GM19467 (cell line): Measurements from ENCODE around the gene CHRNB2.

Experiments used
- ATAC-seq: cut with Tn5 transposase; IDR thresholded peaks from one replicate; pipeline ENCODE4 v1.9.1; 2021; ENCODE audit warnings: mild to moderate bottlenecking, moderate library complexity; ENCODE audit not compliant: unreplicated experiment

The CHRNB2 gene

GRCh38 chr1:154608397-154609270 lies 41.1 kb downstream of the CHRNB2 start:
- no peak for ATAC-seq

- no peak for ATAC-seq
Measured at GRCh38 chr1:154609398-154610380, 42.1 kb downstream of the CHRNB2 start.

DNA sequence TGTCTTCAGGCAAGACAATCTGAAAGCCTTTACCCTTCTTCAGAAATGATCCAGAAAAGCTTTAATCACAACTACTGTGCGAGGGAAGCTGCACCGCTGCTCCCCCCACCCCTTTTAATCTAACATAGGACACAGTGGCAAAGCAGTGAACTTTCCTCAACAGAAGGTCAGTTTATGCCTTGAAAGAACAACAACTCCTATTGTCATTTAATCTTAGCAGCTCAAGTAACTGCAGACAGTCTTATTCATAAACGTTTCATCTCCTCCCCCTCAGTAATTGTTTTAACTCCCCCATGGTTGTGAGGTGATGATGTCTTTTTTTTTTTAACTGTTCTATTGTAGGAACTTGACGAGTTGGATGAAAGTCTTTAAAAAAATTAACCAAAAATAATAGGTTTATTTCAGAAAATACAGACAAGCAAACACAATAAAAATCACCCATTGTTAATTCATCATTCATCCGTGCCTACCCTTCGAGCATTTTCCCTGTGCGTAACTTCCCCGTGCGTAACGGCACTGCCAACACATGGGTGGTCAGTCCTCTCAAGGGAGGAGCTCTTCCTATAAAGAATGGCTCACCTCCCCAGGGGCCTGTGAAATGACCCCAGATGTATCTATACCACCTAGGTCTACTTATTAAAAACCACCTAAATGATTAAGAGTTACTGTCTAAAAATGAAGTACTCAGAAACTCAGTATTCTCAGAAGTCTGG lies 43.7 kb downstream of the CHRNB2 start:
- no peak for ATAC-seq

DNA sequence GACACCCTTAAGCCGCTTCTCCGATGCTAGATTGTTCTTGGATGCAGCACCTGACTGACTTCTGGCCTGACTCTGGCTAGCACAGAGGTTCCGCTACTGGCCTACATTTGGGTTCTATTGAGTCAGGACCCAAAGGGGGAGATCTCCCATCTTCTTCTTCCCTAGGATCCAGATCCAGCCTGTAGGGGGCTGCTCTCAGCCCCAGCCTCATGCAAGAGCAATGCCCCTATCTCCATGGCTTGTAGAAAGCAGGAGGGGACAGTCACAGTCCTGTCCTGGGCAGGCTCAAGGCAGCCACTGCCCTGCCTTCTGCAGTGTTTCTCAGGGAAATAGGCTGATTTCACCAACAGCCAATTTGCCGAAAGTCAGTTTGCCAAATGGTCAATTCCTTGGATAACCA lies 46.7 kb downstream of the CHRNB2 start:
- ATAC-seq, result no peak

DNA sequence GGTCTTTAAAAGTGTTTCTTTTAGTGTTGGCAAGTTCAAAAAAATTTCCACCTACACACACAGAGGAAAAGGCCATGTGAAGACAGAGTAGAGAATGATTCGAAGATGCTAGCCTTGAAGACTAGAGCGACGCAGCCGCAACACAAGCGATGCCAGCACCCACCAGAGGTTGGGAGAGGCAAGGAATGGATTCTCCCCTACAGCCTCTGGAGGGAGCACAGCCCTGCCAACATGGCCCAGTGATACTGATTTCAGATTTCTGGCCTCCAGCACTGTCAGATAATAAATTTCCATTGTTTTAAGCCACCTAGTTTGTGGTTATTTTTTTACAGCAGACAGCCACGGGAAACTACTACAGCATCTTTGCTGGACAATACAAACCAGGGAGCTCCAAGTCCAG lies 47.3 kb downstream of the CHRNB2 start:
- ATAC-seq, result no peak

DNA sequence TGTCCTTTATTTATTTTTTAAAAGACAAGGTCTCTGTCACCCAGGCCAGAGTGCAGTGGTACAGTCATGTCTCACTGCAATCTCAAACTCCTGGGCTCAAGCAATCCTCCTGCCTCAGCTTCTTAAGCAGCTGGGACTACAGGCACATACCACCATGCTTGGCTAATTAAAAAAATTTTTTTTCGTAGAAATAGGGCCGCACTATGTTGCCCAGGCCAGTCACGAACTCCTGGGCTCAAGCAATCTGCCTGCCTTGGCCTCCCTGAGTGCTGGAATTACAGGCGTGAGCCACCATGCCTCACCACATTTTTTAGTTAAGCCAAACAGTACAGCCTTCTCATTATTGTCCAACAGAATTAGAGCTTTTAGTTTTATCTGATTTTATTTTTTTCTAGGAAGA lies 47.8 kb downstream of the CHRNB2 start:
- no peak for ATAC-seq

- ATAC-seq, result no peak
Measured at GRCh38 chr1:154616659-154617345, 49.2 kb downstream of the CHRNB2 start.

DNA sequence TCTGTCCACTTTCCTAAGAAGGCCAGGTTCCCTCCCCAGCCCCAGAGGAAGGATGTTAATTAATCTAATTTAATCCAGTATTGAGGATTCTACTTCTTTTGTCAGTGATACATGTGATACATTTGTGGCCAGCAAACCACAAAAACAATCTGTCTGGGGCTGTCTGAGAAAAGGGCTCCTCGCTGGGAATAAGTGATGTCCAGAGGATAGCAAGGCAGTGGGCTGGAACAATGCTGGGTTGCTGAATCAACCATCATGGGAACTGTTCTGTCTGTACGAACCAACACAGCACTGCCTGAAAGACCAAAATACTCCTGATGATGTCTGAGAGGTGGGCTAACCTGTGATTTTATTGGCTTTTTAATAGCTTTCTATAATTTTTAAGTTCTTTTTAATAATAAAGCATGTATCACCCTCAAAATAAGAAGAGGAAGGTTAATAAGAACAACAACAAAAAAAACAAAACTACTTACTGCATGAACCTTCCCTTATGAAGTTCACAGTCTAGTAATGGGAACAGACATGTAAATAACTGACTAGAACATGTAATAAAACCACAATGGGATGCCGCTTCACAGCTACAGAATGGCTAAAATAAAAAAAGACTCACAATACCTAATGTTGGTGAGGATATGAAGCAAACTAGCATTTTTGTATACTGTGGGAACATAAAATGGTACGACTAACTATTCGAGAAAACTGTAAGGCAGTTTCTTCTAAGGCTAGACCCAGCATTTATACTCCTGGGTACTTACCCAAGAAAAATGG lies 51.8 kb downstream of the CHRNB2 start:
- ATAC-seq, result no peak

DNA sequence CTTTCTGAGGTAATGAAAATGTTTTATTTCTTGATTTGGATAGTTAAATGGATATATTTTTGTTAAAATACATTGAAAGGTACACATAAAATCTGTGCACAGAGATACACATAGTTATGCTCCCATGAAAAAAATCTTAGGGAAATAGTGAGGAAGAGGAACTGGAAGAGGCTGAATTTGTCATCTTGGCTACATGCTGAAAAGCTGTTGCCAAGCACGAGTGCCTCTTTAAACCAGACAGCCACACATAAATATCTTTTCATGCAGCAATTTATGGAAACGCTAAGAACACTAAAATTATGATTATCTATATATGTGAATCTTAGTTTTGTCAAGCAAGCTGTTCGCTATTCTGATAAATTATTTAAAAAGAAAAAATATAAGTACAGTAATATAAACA lies 53.2 kb downstream of the CHRNB2 start:
- ATAC-seq, result no peak

- no peak for ATAC-seq
Measured at GRCh38 chr1:154621875-154622274, 54.3 kb downstream of the CHRNB2 start.

GRCh38 chr1:154622503-154623039 lies 55.0 kb downstream of the CHRNB2 start:
- ATAC-seq, result no peak

DNA sequence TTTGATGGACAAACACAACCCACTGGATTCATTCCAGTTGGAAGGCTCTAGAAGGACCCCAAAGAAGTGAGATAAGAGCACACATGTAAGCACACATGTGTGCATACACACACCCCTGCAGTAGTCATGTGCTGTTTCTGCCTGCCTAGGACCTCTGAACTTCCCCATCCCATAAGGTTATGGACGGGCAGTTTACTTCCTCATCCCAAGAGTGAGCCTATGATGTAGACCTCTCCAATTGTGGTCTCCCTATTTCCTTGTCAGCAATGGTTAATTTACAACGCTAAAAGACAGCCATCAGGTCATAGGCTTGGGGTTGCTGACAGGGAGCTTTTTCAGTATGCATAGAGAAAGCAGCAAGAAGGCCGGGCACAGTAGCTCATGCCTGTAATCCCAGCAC lies 55.8 kb downstream of the CHRNB2 start:
- no peak for ATAC-seq

DNA sequence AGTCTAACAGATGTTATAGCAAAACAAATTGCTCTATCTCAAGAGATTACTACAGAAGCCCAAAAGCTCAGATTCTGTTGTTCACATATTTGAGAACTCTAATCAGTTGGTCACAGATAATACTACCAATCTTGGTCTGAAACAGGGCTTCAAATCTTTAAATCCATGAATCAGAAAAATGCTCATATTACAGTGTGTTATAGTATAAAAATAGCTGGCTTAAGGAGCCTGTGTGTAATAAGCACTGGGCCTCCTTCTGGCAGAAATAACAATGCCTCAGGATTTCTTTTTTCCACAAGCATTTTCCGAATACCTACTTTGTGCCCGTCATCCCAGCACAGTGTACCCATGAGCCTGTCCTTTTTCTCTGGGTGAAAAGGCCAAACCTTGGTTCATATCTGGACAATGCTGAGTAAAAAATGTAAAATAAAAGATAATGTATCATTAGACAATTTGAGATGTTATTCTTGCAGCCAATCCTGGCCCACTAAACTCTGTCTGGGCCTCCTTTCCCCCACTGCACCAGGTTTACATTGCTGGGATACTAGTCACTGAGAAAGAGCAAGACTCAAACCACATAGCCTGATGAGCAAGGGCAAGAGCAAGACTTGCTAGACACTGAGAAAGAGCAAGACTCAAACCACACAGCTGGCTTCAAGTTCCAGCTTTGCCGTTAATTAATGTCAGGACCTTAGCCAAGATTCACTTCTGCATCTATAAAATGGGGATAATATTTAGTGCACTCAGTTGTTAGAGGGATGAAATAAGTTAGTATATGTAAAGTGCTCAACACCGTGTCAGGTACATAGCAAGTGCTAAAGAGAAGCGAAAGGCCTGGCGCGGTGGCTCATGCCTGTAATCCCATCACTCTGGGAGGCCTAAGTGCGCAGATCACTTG lies 57.4 kb downstream of the CHRNB2 start:
- no peak for ATAC-seq

- peak; percentile 4 for ATAC-seq
Measured at GRCh38 chr1:154626456-154627256, 59.1 kb downstream of the CHRNB2 start.

- ATAC-seq, result peak; percentile 47
Measured at GRCh38 chr1:154627257-154628120, 59.9 kb downstream of the CHRNB2 start.

GRCh38 chr1:154628121-154628405 lies 60.5 kb downstream of the CHRNB2 start:
- no peak for ATAC-seq
